ENCODE measurements around the gene GNPTAB. TPM values are rescaled to one million over a fixed set of nuclear protein-coding genes. Genes with fewer than 3 reads are reported as not detected.

Gene GNPTAB
- total and polyA plus RNA-seq, 2 of the 13 experiments (the other 11 are each of a cell fraction or from before 2014, with no cell fraction given): 13.6 to 19.4 TPM

DNA sequence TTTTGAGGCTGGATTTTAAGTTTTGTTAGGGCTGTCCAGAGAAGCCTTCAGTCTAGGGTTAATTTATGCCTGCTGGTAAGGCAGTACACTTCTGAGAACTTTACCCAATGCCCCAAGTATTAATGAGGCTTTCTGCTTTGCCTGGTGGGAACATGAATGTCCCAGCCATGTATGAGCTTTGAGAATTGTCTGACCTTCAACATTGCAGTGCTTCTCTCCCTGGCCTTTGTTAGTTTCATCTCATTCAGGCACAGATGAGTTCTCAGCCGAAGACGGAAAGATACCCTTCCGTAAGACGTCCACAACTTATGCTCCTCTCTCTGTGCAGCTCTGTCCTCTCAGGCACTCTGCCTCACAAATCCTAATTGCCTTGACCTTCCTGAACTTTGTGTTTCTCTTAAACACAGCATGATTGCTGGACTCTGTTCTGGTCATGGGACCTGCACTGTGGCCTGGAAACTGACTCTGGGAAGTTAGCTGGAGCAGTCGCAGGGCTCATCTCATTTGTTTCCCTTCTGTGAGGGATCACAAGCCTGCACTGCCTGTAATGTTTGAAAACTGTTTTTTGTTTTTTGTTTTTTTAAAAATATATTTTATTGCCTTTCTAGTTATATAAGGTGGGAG, 117.6 kb downstream of the GNPTAB start (continued):
- TF ChIP-seq ZNF143 (CRISPR knock-in tag; IDR thresholded peaks at IDR 0.05): no peak
- TF ChIP-seq ZNF205 (CRISPR knock-in tag; IDR thresholded peaks at IDR 0.05): no peak; the same call in 1 of the 2 replicates
- TF ChIP-seq RXRB (CRISPR knock-in tag; IDR thresholded peaks at IDR 0.05; ENCODE audit: borderline replicate concordance): peak; percentile 95
- TF ChIP-seq ZNF883 (CRISPR knock-in tag; IDR thresholded peaks at IDR 0.05; ENCODE audit: not compliant biosample characterization): no peak
- TF ChIP-seq, protein P1, sequence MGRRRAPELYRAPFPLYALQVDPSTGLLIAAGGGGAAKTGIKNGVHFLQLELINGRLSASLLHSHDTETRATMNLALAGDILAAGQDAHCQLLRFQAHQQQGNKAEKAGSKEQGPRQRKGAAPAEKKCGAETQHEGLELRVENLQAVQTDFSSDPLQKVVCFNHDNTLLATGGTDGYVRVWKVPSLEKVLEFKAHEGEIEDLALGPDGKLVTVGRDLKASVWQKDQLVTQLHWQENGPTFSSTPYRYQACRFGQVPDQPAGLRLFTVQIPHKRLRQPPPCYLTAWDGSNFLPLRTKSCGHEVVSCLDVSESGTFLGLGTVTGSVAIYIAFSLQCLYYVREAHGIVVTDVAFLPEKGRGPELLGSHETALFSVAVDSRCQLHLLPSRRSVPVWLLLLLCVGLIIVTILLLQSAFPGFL (CRISPR knock-in tag; IDR thresholded peaks at IDR 0.05): no peak
- TF ChIP-seq PAX8 (CRISPR knock-in tag; IDR thresholded peaks at IDR 0.05; ENCODE audit: borderline replicate concordance): no peak
- TF ChIP-seq, protein P2, sequence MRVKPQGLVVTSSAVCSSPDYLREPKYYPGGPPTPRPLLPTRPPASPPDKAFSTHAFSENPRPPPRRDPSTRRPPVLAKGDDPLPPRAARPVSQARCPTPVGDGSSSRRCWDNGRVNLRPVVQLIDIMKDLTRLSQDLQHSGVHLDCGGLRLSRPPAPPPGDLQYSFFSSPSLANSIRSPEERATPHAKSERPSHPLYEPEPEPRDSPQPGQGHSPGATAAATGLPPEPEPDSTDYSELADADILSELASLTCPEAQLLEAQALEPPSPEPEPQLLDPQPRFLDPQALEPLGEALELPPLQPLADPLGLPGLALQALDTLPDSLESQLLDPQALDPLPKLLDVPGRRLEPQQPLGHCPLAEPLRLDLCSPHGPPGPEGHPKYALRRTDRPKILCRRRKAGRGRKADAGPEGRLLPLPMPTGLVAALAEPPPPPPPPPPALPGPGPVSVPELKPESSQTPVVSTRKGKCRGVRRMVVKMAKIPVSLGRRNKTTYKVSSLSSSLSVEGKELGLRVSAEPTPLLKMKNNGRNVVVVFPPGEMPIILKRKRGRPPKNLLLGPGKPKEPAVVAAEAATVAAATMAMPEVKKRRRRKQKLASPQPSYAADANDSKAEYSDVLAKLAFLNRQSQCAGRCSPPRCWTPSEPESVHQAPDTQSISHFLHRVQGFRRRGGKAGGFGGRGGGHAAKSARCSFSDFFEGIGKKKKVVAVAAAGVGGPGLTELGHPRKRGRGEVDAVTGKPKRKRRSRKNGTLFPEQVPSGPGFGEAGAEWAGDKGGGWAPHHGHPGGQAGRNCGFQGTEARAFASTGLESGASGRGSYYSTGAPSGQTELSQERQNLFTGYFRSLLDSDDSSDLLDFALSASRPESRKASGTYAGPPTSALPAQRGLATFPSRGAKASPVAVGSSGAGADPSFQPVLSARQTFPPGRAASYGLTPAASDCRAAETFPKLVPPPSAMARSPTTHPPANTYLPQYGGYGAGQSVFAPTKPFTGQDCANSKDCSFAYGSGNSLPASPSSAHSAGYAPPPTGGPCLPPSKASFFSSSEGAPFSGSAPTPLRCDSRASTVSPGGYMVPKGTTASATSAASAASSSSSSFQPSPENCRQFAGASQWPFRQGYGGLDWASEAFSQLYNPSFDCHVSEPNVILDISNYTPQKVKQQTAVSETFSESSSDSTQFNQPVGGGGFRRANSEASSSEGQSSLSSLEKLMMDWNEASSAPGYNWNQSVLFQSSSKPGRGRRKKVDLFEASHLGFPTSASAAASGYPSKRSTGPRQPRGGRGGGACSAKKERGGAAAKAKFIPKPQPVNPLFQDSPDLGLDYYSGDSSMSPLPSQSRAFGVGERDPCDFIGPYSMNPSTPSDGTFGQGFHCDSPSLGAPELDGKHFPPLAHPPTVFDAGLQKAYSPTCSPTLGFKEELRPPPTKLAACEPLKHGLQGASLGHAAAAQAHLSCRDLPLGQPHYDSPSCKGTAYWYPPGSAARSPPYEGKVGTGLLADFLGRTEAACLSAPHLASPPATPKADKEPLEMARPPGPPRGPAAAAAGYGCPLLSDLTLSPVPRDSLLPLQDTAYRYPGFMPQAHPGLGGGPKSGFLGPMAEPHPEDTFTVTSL (CRISPR knock-in tag; IDR thresholded peaks at IDR 0.05; ENCODE audit: borderline replicate concordance): peak; percentile 61; the same call in 1 of the 2 replicates
- no peak for TF ChIP-seq ZNF839 (CRISPR knock-in tag; IDR thresholded peaks at IDR 0.05; ENCODE audit: borderline replicate concordance)
- no peak for TF ChIP-seq PAF1 (CRISPR knock-in tag; IDR thresholded peaks at IDR 0.05)
- TF ChIP-seq, protein P3, sequence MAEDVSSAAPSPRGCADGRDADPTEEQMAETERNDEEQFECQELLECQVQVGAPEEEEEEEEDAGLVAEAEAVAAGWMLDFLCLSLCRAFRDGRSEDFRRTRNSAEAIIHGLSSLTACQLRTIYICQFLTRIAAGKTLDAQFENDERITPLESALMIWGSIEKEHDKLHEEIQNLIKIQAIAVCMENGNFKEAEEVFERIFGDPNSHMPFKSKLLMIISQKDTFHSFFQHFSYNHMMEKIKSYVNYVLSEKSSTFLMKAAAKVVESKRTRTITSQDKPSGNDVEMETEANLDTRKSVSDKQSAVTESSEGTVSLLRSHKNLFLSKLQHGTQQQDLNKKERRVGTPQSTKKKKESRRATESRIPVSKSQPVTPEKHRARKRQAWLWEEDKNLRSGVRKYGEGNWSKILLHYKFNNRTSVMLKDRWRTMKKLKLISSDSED (CRISPR knock-in tag; IDR thresholded peaks at IDR 0.05): no peak
- no peak for TF ChIP-seq ZNF558 (CRISPR knock-in tag; IDR thresholded peaks at IDR 0.05; ENCODE audit: borderline replicate concordance)
- no peak for TF ChIP-seq ZNF709 (CRISPR knock-in tag; IDR thresholded peaks at IDR 0.05)
- TF ChIP-seq HOXD1 (CRISPR knock-in tag; IDR thresholded peaks at IDR 0.05): no peak
- TF ChIP-seq SRSF1 (optimal IDR thresholded peaks at IDR 0.05; ENCODE audit: low read depth, low read length): no peak
- TF ChIP-seq MXI1 (IDR thresholded peaks at IDR 0.05; ENCODE audit: borderline replicate concordance, low read depth, low read length): peak; percentile 40; the same call in 1 of the 3 replicates
- TF ChIP-seq ZNF660 (CRISPR knock-in tag; IDR thresholded peaks at IDR 0.05; ENCODE audit: borderline replicate concordance, low read depth): no peak
- TF ChIP-seq, protein P4, sequence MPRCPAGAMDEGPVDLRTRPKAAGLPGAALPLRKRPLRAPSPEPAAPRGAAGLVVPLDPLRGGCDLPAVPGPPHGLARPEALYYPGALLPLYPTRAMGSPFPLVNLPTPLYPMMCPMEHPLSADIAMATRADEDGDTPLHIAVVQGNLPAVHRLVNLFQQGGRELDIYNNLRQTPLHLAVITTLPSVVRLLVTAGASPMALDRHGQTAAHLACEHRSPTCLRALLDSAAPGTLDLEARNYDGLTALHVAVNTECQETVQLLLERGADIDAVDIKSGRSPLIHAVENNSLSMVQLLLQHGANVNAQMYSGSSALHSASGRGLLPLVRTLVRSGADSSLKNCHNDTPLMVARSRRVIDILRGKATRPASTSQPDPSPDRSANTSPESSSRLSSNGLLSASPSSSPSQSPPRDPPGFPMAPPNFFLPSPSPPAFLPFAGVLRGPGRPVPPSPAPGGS (CRISPR knock-in tag; IDR thresholded peaks at IDR 0.05): no peak
- TF ChIP-seq KDM4B (CRISPR knock-in tag; IDR thresholded peaks at IDR 0.05): peak; percentile 18; the same call in 1 of the 2 replicates
- no peak for TF ChIP-seq ZNF562 (CRISPR knock-in tag; IDR thresholded peaks at IDR 0.05; ENCODE audit: borderline replicate concordance)
- TF ChIP-seq KLF11 (CRISPR knock-in tag; IDR thresholded peaks at IDR 0.05): no peak
- no peak for TF ChIP-seq NFE2L2 (IDR thresholded peaks at IDR 0.05; ENCODE audit: low read length)
- no peak for TF ChIP-seq ZNF724P (CRISPR knock-in tag; IDR thresholded peaks at IDR 0.05; ENCODE audit: borderline replicate concordance)
